Keratinocyte (primary cell): ENCODE data around the gene TTC16.

Experiments used
- EZH2 ChIP-seq: IDR thresholded peaks from one replicate; pipeline ENCODE4 v1.6.1; 2012; ENCODE audit warnings: inconsistent platforms, mild to moderate bottlenecking, low read length, moderate library complexity
- TF ChIP-seq, protein P1 (sequence below), 3 experiments: IDR thresholded peaks in 1 of 3; conservative IDR thresholded peaks in 1 of 3; optimal IDR thresholded peaks in 1 of 3; 2 replicates in 2 of 3; 3 replicates in 1 of 3; pipeline versions ENCODE3 to v1.5.1; 2011; ENCODE audit warnings: low read length in 3 of 3, mild to moderate bottlenecking in 3 of 3, moderate library complexity in 2 of 3, control low read depth in 1 of 3, inconsistent platforms in 1 of 3; ENCODE audit not compliant: insufficient read depth in 2 of 3; ENCODE audit errors: extremely low read depth in 1 of 3

DNA sequence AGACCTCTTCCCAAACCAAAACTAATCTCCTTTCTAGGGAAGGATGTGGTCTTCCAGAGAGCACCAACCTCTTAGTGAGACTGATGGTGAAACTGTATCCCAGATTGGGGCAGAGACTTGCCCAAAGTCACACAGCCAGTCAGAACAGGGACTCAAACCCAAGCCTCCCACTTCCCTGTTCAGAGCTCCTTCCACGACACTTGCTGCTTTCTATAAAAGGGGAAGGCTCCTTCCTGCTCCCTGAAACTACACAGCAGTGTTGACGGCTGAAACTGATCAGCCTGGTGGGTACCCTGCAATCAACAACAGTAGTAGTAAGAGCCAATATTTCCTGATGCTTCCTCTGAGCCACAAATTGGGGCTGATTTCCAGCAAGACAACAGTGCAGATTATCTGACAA is 17.7 kb downstream of the TTC16 start:
- TF ChIP-seq, protein P1, sequence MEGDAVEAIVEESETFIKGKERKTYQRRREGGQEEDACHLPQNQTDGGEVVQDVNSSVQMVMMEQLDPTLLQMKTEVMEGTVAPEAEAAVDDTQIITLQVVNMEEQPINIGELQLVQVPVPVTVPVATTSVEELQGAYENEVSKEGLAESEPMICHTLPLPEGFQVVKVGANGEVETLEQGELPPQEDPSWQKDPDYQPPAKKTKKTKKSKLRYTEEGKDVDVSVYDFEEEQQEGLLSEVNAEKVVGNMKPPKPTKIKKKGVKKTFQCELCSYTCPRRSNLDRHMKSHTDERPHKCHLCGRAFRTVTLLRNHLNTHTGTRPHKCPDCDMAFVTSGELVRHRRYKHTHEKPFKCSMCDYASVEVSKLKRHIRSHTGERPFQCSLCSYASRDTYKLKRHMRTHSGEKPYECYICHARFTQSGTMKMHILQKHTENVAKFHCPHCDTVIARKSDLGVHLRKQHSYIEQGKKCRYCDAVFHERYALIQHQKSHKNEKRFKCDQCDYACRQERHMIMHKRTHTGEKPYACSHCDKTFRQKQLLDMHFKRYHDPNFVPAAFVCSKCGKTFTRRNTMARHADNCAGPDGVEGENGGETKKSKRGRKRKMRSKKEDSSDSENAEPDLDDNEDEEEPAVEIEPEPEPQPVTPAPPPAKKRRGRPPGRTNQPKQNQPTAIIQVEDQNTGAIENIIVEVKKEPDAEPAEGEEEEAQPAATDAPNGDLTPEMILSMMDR (optimal IDR thresholded peaks at IDR 0.05 in 1 of 3, IDR thresholded peaks at IDR 0.05 in 1 of 3, conservative IDR thresholded peaks at IDR 0.05 in 1 of 3; ENCODE audit: extremely low read depth in 1 of 3, insufficient read depth in 2 of 3, low read length in 3 of 3), result no peak
- no peak for TF ChIP-seq EZH2
